Karpas-422 (cell line): ENCODE data around the gene RADIL. TPM values are rescaled to one million over a fixed set of nuclear protein-coding genes. Genes with fewer than 3 reads are reported as not detected.

Experiments used
- DNase-seq: peaks from one replicate; pipeline ENCODE4 v3.0.0-alpha.2; 2015
- H2AFZ ChIP-seq: fragments of 200-600 bp; sonication (generic); 2 replicates; pipeline ENCODE4 v1.6.1; 2014; ENCODE audit warnings: antibody characterized with exemption, low read length, mixed read lengths
- H3K27ac ChIP-seq: fragments of 200-600 bp; sonication (generic); 2 replicates; pipeline ENCODE4 v1.5.1; 2014; ENCODE audit warnings: mild to moderate bottlenecking, low read length, moderate library complexity
- H3K27me3 ChIP-seq: fragments of 200-600 bp; sonication (generic); 2 replicates; pipeline ENCODE4 v1.6.1; 2014; ENCODE audit warnings: low read length, mixed read lengths
- H3K36me3 ChIP-seq: fragments of 200-600 bp; sonication (generic); 2 replicates; pipeline ENCODE4 v1.6.1; 2014; ENCODE audit warnings: low read length, mixed read lengths; ENCODE audit not compliant: insufficient read depth
- H3K4me1 ChIP-seq: fragments of 200-600 bp; sonication (generic); 2 replicates; pipeline ENCODE4 v1.6.1; 2014; ENCODE audit warnings: mild to moderate bottlenecking, low read length, mixed read lengths
- H3K4me2 ChIP-seq: fragments of 200-600 bp; sonication (generic); 2 replicates; pipeline ENCODE4 v1.6.1; 2014; ENCODE audit warnings: low read length, low read depth, mild to moderate bottlenecking; ENCODE audit not compliant: poor library complexity, severe bottlenecking
- H3K4me3 ChIP-seq: fragments of 200-600 bp; sonication (generic); 2 replicates; pipeline ENCODE4 v1.5.1; 2014; ENCODE audit warnings: mild to moderate bottlenecking, antibody characterized with exemption, low read length, mixed read lengths
- H3K79me2 ChIP-seq: fragments of 200-600 bp; sonication (generic); 2 replicates; pipeline ENCODE4 v1.6.1; 2014; ENCODE audit warnings: mild to moderate bottlenecking, low read length, mixed read lengths
- H3K9ac ChIP-seq: fragments of 200-600 bp; sonication (generic); 2 replicates; pipeline ENCODE4 v1.6.0; 2014; ENCODE audit warnings: low read length
- H3K9me2 ChIP-seq: fragments of 200-600 bp; sonication (generic), shearing (Covaris generic); replicated peaks from 2 replicates; pipeline ENCODE4 v1.6.0; 2014; ENCODE audit warnings: mild to moderate bottlenecking, low read length, moderate library complexity; ENCODE audit not compliant: insufficient read depth
- H3K9me3 ChIP-seq: fragments of 300-700, 200-600 bp; sonication (generic); 2 replicates; pipeline ENCODE4 v1.6.1; 2014; ENCODE audit warnings: low read length, mixed read lengths
- H4K20me1 ChIP-seq: fragments of 200-600 bp; sonication (generic); 2 replicates; pipeline ENCODE4 v1.6.1; 2014; ENCODE audit warnings: mild to moderate bottlenecking, antibody characterized with exemption, low read length, low read depth; ENCODE audit not compliant: insufficient read depth
- total RNA-seq: library from RNA; depleted of rRNA; stranded (reverse); fragments of >200 nt; shearing (Covaris generic); gene quantifications from 2 replicates; pipeline ENCODE4 v1.2.3, GENCODE V29; 2014; ENCODE audit warnings: low replicate concordance

Gene RADIL
- total RNA-seq, 1 experiment from 2014 or later: not detected

- Histone ChIP-seq H3K27me3 (no peaks in the 10 kb centered on the region), H3K4me2 (no peak overlapping the region), H3K79me2 (no peaks in the 10 kb centered on the region), H3K27ac (no peak overlapping the region), H3K4me3 (no peak overlapping the region), H2AFZ (no peak overlapping the region), H3K36me3 (no peaks in the 10 kb centered on the region), H3K9me2 (no peaks in the 10 kb centered on the region), H3K4me1 (no peaks in the 10 kb centered on the region), H3K9ac (no peak overlapping the region), H4K20me1 (no peaks in the 10 kb centered on the region), H3K9me3 (no peaks in the 10 kb centered on the region)
- peak; percentile 66 for DNase-seq
These were observed 91.6 kb downstream of the RADIL start for GRCh38 chr7:4791738-4792536.

DNA sequence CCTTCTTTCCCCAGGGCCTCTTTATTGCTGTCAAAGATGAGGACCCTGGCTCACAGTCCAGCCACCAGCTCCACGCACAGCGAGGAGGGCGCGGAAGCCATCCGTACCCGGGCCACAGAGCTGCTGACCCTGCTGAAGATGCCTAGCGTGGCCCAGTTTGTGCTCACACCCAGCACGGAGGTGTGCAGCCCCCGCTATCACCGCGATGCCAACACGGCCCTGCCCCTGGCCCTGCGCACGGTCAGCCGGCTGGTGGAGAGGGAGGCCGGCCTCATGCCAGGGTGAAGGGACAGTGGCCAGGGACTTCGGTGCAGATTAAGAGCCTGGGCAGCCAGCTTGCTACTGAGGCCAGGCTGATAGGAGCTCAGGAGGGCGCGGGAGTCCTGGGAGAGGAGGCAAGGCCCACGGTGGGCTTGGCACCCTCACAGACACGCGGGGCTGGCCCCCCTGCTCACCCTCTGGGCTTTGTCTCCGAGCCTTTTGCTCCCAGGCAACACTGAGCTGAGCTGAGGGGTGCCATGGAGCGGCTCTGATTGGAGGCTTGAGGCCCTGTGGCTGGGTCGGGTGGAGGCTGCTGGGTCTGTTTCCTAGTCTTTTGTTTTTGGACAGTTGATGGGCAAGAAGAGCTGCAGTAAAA, 92.3 kb downstream of the RADIL start:
- H2AFZ ChIP-seq: no peak overlapping the region
- H3K27me3 ChIP-seq: no peaks in the 10 kb centered on the region
- H3K27ac ChIP-seq: no peak overlapping the region
- no peaks in the 10 kb centered on the region for H4K20me1 ChIP-seq
- H3K4me2 ChIP-seq: no peak overlapping the region
- no peak overlapping the region for H3K4me3 ChIP-seq
- H3K9me2 ChIP-seq: no peaks in the 10 kb centered on the region
- H3K9me3 ChIP-seq: no peaks in the 10 kb centered on the region
- no peaks in the 10 kb centered on the region for H3K4me1 ChIP-seq
- no peak overlapping the region for H3K9ac ChIP-seq
- H3K79me2 ChIP-seq: no peaks in the 10 kb centered on the region
- DNase-seq: no peak
- no peaks in the 10 kb centered on the region for H3K36me3 ChIP-seq

DNA sequence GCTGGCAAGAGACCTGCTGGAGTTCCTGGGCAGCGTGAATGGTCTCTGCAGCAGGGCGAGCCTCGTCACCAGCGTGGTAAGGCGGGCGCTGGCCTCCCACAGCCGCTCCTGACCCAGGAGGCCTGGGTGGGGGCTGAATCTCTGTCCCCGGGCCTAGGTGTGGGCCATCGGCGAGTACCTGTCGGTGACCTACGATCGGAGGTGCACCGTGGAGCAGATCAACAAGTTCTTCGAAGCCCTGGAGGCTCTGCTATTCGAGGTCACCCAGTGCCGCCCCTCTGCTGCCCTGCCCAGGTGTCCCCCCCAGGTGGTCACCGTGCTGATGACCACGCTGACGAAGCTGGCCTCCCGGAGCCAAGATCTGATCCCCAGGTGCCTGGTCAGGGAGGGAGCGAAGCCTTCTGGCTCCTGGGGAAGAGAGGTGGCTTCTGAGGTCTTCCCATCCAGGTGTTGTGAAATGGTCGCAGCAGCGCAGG, 93.0 kb downstream of the RADIL start:
- 0 out of 2 replicates have a peak, but pooled peaks cover 3% of the 10 kb centered on the region for H4K20me1 ChIP-seq
- H3K36me3 ChIP-seq: no peaks in the 10 kb centered on the region

DNA sequence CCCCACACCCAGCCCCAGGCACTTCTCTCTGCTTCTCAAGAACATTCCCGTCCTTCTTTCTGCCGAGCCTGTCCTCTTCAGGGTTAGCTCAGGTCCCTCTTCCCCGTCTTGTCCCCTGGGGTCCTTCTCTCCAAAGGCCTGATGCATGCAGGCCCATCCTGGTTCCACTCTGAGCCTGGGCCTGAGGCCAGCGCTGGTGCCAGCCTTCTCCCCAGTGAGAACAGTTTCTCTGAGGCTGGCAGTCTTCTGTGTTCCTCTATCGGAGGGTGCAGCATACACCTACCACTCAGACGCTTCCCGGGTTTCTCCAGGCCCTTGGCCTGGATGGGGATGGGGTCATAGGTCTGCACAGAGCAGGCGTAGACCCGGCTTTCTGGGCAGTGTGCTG, 93.4 kb downstream of the RADIL start:
- H3K9ac ChIP-seq: no peak overlapping the region
- no peaks in the 10 kb centered on the region for H3K9me2 ChIP-seq
- 0 out of 2 replicates have a peak, but pooled peaks cover 3% of the 10 kb centered on the region for H4K20me1 ChIP-seq
- H2AFZ ChIP-seq: no peak overlapping the region
- no peaks in the 10 kb centered on the region for H3K36me3 ChIP-seq
- H3K27ac ChIP-seq: no peak overlapping the region
- DNase-seq: no peak
- no peaks in the 10 kb centered on the region for H3K27me3 ChIP-seq
- H3K4me3 ChIP-seq: no peak overlapping the region
- no peaks in the 10 kb centered on the region for H3K9me3 ChIP-seq
- no peak overlapping the region for H3K4me2 ChIP-seq
- no peaks in the 10 kb centered on the region for H3K4me1 ChIP-seq
- no peaks in the 10 kb centered on the region for H3K79me2 ChIP-seq

More for the DNA sequence above, 93.0 kb downstream of the RADIL start:
- Histone ChIP-seq H2AFZ (no peak overlapping the region), H3K79me2 (no peaks in the 10 kb centered on the region), H3K4me1 (no peaks in the 10 kb centered on the region), H3K27me3 (no peaks in the 10 kb centered on the region), H3K9me2 (no peaks in the 10 kb centered on the region), H3K4me3 (no peak overlapping the region), H3K9ac (no peak overlapping the region), H3K4me2 (no peak overlapping the region), H3K9me3 (no peaks in the 10 kb centered on the region), H3K27ac (no peak overlapping the region)
- no peak for DNase-seq

GRCh38 chr7:4789194-4790077, 94.1 kb downstream of the RADIL start:
- Histone ChIP-seq H3K27me3 (no peaks in the 10 kb centered on the region), H3K4me1 (no peaks in the 10 kb centered on the region), H3K9me3 (no peaks in the 10 kb centered on the region), H3K4me2 (no peak overlapping the region), H2AFZ (no peak overlapping the region), H3K79me2 (no peaks in the 10 kb centered on the region), H3K9me2 (no peaks in the 10 kb centered on the region), H4K20me1 (0 out of 2 replicates have a peak, but pooled peaks cover 3% of the 10 kb centered on the region), H3K27ac (no peak overlapping the region), H3K9ac (no peak overlapping the region), H3K36me3 (no peaks in the 10 kb centered on the region), H3K4me3 (no peak overlapping the region)
- no peak for DNase-seq

DNA sequence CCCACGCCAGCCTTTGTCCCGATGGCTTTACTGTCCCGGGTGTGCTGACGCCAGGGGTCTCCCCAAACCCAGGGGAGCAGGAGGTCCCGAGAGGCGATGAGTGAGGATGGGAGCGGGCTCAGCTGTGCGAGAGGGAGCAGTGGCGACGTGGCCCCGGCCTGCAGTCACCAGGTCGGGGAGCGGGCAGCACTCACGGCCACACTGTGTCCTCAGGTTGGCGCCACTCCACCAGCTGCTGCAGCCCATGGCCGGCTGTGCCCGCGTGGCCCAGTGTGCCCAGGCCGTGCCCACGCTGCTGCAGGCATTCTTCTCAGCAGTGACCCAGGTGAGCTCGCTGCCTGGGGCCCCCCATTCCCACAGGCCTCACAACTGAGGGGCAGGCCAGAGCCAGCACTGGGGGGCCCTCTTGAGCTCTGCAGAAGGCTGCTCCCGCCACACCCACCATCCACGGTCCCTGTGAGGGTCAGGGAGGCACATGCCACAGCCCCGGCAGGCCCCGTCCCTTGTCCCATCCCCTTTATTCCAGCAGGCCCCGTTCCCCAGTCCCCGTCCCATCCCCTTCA, 94.8 kb downstream of the RADIL start:
- H3K36me3 ChIP-seq: no peaks in the 10 kb centered on the region
- 0 out of 2 replicates have a peak, but pooled peaks cover 3% of the 10 kb centered on the region for H4K20me1 ChIP-seq

GRCh38 chr7:4787947-4788626, 95.4 kb downstream of the RADIL start:
- no peak overlapping the region for H3K4me2 ChIP-seq
- H3K9me2 ChIP-seq: no peaks in the 10 kb centered on the region
- H3K36me3 ChIP-seq: no peaks in the 10 kb centered on the region
- H2AFZ ChIP-seq: no peak overlapping the region
- H3K79me2 ChIP-seq: no peaks in the 10 kb centered on the region
- no peaks in the 10 kb centered on the region for H3K27me3 ChIP-seq
- no peak overlapping the region for H3K9ac ChIP-seq
- H3K4me3 ChIP-seq: no peak overlapping the region
- DNase-seq: no peak
- H3K4me1 ChIP-seq: no peaks in the 10 kb centered on the region
- no peak overlapping the region for H3K27ac ChIP-seq
- 0 out of 2 replicates have a peak, but pooled peaks cover 3% of the 10 kb centered on the region for H4K20me1 ChIP-seq
- no peaks in the 10 kb centered on the region for H3K9me3 ChIP-seq

More for the DNA sequence above, 94.8 kb downstream of the RADIL start:
- DNase-seq: no peak
- Histone ChIP-seq H3K9me3 (no peaks in the 10 kb centered on the region), H3K4me1 (no peaks in the 10 kb centered on the region), H3K4me2 (no peak overlapping the region), H3K4me3 (no peak overlapping the region), H2AFZ (no peak overlapping the region), H3K27me3 (no peaks in the 10 kb centered on the region), H3K9ac (no peak overlapping the region), H3K9me2 (no peaks in the 10 kb centered on the region), H3K27ac (no peak overlapping the region), H3K79me2 (no peaks in the 10 kb centered on the region)
